ENCODE measurements around the gene RSPRY1. TPM values are rescaled to one million over a fixed set of nuclear protein-coding genes. Genes with fewer than 3 reads are reported as not detected.
A peak's percentile ranks its signal among the peaks of the same experiment; 100 is the strongest.
"Not testable (repeated sequence)": the region's sequence is repeated elsewhere in the genome, so short reads cannot be mapped to it uniquely, and the experiment has no call there.

RSPRY1 gene
- total RNA-seq, 1 experiment from 2014 or later = 57.7 TPM

DNA sequence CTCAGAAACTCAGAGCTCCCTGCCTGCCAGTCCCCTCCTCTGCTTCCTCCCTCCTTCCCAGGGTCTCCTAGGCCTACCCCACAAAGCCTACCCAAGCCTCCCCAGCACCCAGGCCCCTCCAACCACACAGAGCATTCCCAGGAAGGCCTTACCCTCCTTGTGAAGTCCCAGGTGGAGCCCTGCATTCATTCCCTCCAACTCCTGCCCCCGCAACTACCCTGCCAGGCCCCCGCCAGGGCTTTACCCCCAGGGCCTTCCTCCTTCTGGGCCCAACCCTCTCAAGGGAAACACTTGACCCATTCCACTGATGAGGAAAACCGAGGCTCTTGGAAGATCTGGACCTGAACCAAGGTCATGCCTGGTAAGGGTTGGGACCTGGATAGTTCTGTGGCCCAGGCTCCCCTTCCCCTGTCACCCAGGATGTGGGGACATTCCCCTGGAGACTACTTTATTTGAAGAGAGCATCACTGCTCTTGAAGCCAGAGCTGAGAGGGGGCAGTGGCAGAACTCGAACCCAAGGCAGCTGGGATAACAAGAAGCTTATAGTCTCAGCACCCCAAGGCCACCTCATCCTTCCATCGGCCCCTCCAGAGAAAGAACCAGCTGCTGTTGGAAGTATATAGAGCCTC lies 85.9 kb downstream of the RSPRY1 start:
- intact Hi-C loops (cut with micrococcal nuclease; ENCODE audit: unreplicated experiment) = no loop called here
- H3K4me1 ChIP-seq = peaks cover 24% of the 10 kb centered on the region

DNA sequence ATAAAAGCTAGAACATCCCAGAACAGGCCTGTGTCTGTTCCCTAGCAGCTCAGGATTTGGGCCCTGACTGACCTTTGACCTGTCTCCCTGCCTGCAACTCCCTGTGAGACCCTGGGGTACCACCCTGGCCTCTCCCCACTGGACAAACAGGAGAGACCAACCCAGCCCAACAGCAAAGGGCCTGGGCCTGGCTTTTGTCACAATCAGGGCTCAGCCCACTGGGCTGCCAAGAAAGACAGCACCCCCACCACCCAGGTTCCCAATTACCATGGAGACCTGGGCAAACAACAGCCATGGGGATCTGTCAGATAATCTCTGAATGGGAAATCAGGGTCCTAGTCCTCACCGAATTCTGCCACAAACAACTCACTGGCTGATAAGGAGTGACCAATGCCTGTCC lies 87.2 kb downstream of the RSPRY1 start:
- DNase-seq = no peak
- Mint-ChIP-seq H3K9me3 (ENCODE audit: unreplicated experiment) (no peaks in the 10 kb centered on the region), H3K4me1 (ENCODE audit: low read depth, unreplicated experiment) (peaks cover 24% of the 10 kb centered on the region), H3K27ac (ENCODE audit: unreplicated experiment) (no peak overlapping the region), H3K4me3 (ENCODE audit: unreplicated experiment) (no peak overlapping the region), H3K36me3 (ENCODE audit: insufficient read depth, unreplicated experiment) (peaks cover 18% of the 10 kb centered on the region), H3K27me3 (ENCODE audit: insufficient read depth, unreplicated experiment) (no peaks in the 10 kb centered on the region)
- no peaks in the 10 kb centered on the region; the same call in 1 of the 2 replicates for H3K36me3 ChIP-seq (ENCODE audit: control insufficient read depth, insufficient read depth, low read length)
- peaks cover 28% of the 10 kb centered on the region for H3K4me1 ChIP-seq
- POLR2A ChIA-PET = interaction anchor here (1.0 kb wide), 1 partner anchor 10 kb away, joined by 3 read pairs; no protein-coding TSS in a partner anchor
- no peak overlapping the region for H3K4me3 ChIP-seq (ENCODE audit: low read depth, low read length)
- TF ChIP-seq, protein P1, sequence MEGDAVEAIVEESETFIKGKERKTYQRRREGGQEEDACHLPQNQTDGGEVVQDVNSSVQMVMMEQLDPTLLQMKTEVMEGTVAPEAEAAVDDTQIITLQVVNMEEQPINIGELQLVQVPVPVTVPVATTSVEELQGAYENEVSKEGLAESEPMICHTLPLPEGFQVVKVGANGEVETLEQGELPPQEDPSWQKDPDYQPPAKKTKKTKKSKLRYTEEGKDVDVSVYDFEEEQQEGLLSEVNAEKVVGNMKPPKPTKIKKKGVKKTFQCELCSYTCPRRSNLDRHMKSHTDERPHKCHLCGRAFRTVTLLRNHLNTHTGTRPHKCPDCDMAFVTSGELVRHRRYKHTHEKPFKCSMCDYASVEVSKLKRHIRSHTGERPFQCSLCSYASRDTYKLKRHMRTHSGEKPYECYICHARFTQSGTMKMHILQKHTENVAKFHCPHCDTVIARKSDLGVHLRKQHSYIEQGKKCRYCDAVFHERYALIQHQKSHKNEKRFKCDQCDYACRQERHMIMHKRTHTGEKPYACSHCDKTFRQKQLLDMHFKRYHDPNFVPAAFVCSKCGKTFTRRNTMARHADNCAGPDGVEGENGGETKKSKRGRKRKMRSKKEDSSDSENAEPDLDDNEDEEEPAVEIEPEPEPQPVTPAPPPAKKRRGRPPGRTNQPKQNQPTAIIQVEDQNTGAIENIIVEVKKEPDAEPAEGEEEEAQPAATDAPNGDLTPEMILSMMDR (IDR thresholded peaks at IDR 0.05; ENCODE audit: insufficient read depth in 1 of 2, low read depth in 1 of 2, low read length in 1 of 2, severe bottlenecking in 1 of 2, unreplicated experiment in 1 of 2) = no peak
- H3K9me3 ChIP-seq = no peaks in the 10 kb centered on the region
- CTCF ChIA-PET = no interaction called here
- BruUV-seq (replicated peaks) = no TSS peak
- no peaks in the 10 kb centered on the region for H3K27me3 ChIP-seq (replicated peaks; ENCODE audit: control insufficient read depth, insufficient read depth, low read length)
- intact Hi-C loops (cut with micrococcal nuclease; ENCODE audit: unreplicated experiment) = no loop called here

More for the DNA sequence above, 85.9 kb downstream of the RSPRY1 start:
- CTCF ChIA-PET = no interaction called here
- TF ChIP-seq, protein P1 (IDR thresholded peaks at IDR 0.05; ENCODE audit: insufficient read depth in 1 of 2, low read depth in 1 of 2, low read length in 1 of 2, severe bottlenecking in 1 of 2, unreplicated experiment in 1 of 2) = no peak
- no peak for DNase-seq
- peak overlapping the region; percentile 26 for H3K27ac Mint-ChIP-seq (ENCODE audit: unreplicated experiment)
- POLR2A ChIA-PET = interaction anchor here (1.0 kb wide), 1 partner anchor 11 kb away, joined by 3 read pairs; no protein-coding TSS in a partner anchor
- Histone ChIP-seq H3K27me3 (replicated peaks; ENCODE audit: control insufficient read depth, insufficient read depth, low read length) (no peaks in the 10 kb centered on the region), H3K9me3 (no peaks in the 10 kb centered on the region), H3K4me3 (ENCODE audit: low read depth, low read length) (no peak overlapping the region), H3K36me3 (ENCODE audit: control insufficient read depth, insufficient read depth, low read length) (no peaks in the 10 kb centered on the region; the same call in 1 of the 2 replicates)
- H3K4me3 Mint-ChIP-seq (ENCODE audit: unreplicated experiment) = no peak overlapping the region
- no peaks in the 10 kb centered on the region for H3K9me3 Mint-ChIP-seq (ENCODE audit: unreplicated experiment)
- BruUV-seq (replicated peaks) = no TSS peak
- H3K4me1 Mint-ChIP-seq (ENCODE audit: low read depth, unreplicated experiment) = peaks cover 19% of the 10 kb centered on the region
- peaks cover 18% of the 10 kb centered on the region for H3K36me3 Mint-ChIP-seq (ENCODE audit: insufficient read depth, unreplicated experiment)
- no peaks in the 10 kb centered on the region for H3K27me3 Mint-ChIP-seq (ENCODE audit: insufficient read depth, unreplicated experiment)

DNA sequence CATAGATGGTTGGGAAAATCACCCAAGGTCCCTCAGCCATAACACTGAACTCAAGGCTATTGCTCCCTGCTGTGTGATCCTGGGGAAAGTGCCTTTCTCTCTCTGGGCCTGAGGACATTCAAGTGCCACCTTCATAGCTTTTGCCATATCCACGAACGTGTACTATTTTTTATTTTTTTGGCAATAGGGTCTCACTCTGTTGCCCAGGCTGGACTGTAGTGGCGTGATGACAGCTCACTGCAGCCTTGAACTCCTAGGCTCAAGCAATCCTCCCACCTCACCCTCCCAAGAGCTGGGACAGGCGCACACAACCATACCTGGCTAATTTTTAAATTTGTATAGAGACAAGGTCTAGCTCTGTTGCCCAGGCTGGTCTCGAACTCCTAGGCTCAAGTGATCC lies 87.7 kb downstream of the RSPRY1 start:
- Histone ChIP-seq H3K4me1 (peaks cover 24% of the 10 kb centered on the region), H3K27me3 (replicated peaks; ENCODE audit: control insufficient read depth, insufficient read depth, low read length) (no peaks in the 10 kb centered on the region), H3K9me3 (no peaks in the 10 kb centered on the region), H3K4me3 (ENCODE audit: low read depth, low read length) (no peak overlapping the region), H3K36me3 (ENCODE audit: control insufficient read depth, insufficient read depth, low read length) (no peaks in the 10 kb centered on the region; the same call in 1 of the 2 replicates)
- TF ChIP-seq, protein P1 (IDR thresholded peaks at IDR 0.05; ENCODE audit: insufficient read depth in 1 of 2, low read depth in 1 of 2, low read length in 1 of 2, severe bottlenecking in 1 of 2, unreplicated experiment in 1 of 2) = no peak
- intact Hi-C loops (cut with micrococcal nuclease; ENCODE audit: unreplicated experiment) = no loop called here
- Mint-ChIP-seq H3K4me3 (ENCODE audit: unreplicated experiment) (no peak overlapping the region), H3K9me3 (ENCODE audit: unreplicated experiment) (no peaks in the 10 kb centered on the region), H3K27ac (ENCODE audit: unreplicated experiment) (no peak overlapping the region), H3K4me1 (ENCODE audit: low read depth, unreplicated experiment) (peaks cover 21% of the 10 kb centered on the region), H3K36me3 (ENCODE audit: insufficient read depth, unreplicated experiment) (peaks cover 18% of the 10 kb centered on the region), H3K27me3 (ENCODE audit: insufficient read depth, unreplicated experiment) (no peaks in the 10 kb centered on the region)
- ChIA-PET CTCF (no interaction called here), POLR2A (no interaction called here)
- BruUV-seq (replicated peaks) = no TSS peak
- no peak for DNase-seq

DNA sequence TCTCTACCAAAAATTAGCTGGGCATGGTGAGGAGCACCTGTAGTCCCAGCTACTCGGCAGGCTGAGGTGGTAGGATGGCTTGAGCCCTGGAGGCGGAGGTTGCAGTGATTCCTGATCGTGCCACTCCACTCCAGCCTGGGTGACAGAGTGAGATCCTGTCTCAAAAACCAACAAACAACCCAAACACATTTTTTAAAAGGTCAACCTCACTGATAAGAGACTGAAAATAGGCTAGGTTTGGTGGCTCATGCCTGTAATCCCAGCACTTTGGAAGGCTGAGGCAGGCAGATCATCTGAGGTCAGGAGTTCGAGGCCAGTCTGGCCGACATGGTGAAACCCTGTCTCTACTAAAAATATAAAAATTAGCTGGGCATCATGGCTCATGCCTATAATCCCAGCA lies 89.8 kb downstream of the RSPRY1 start:
- H3K27me3 ChIP-seq (replicated peaks; ENCODE audit: control insufficient read depth, insufficient read depth, low read length); CTCF ChIA-PET; H3K9me3 ChIP-seq; H3K9me3 Mint-ChIP-seq (ENCODE audit: unreplicated experiment); H3K36me3 ChIP-seq (ENCODE audit: control insufficient read depth, insufficient read depth, low read length); H3K27me3 Mint-ChIP-seq (ENCODE audit: insufficient read depth, unreplicated experiment); H3K4me3 ChIP-seq (ENCODE audit: low read depth, low read length); H3K4me3 Mint-ChIP-seq (ENCODE audit: unreplicated experiment); H3K27ac Mint-ChIP-seq (ENCODE audit: unreplicated experiment); POLR2A ChIA-PET; BruUV-seq (replicated peaks); intact Hi-C loops (cut with micrococcal nuclease; ENCODE audit: unreplicated experiment); DNase-seq: not testable (repeated sequence)
- peaks cover 34% of the 10 kb centered on the region for H3K4me1 Mint-ChIP-seq (ENCODE audit: low read depth, unreplicated experiment)
- peaks cover 18% of the 10 kb centered on the region for H3K36me3 Mint-ChIP-seq (ENCODE audit: insufficient read depth, unreplicated experiment)
- peaks cover 30% of the 10 kb centered on the region for H3K4me1 ChIP-seq

All from Caco-2 (cell line).